Smooth muscle cell (in vitro differentiated cells): ENCODE results near the gene LBHD1. TPM values are rescaled to one million over a fixed set of nuclear protein-coding genes. Genes with fewer than 3 reads are reported as not detected.
"Not testable (repeated sequence)": the region's sequence is repeated elsewhere in the genome, so short reads cannot be mapped to it uniquely, and the experiment has no call there.

Source experiments
- DNase-seq: peaks from one replicate; lab custom pipeline; 2025; ENCODE audit not compliant: unreplicated experiment; lab: John Stamatoyannopoulos, UW
- H2AFZ ChIP-seq: fragments of 200-600 bp; sonication (generic); 2 replicates; pipeline ENCODE4 v1.6.0; 2016; ENCODE audit warnings: antibody characterized with exemption, low read depth, mild to moderate bottlenecking
- H3F3A ChIP-seq: fragments of 200-600 bp; sonication (generic); 2 replicates; pipeline ENCODE4 v1.6.0; 2017; ENCODE audit warnings: antibody characterized with exemption, low read depth
- H3K27ac ChIP-seq: fragments of 200-600 bp; sonication (generic); 2 replicates; pipeline ENCODE4 v1.5.1; 2016; ENCODE audit warnings: low read depth, mild to moderate bottlenecking
- H3K27me3 ChIP-seq: fragments of 200-600 bp; sonication (generic); 2 replicates; pipeline ENCODE4 v1.6.1; 2016; ENCODE audit warnings: low read depth, mild to moderate bottlenecking
- H3K36me3 ChIP-seq: fragments of 200-600 bp; sonication (generic); 2 replicates; pipeline ENCODE4 v1.5.1; 2016; ENCODE audit warnings: low read depth
- H3K4me1 ChIP-seq: fragments of 200-600 bp; sonication (generic); 2 replicates; pipeline ENCODE4 v1.5.1; 2016; ENCODE audit warnings: low read depth
- H3K4me2 ChIP-seq: fragments of 200-600 bp; sonication (generic); 2 replicates; pipeline ENCODE4 v1.6.0; 2016; ENCODE audit warnings: mild to moderate bottlenecking
- H3K4me3 ChIP-seq: fragments of 200-600 bp; sonication (generic); 2 replicates; pipeline ENCODE4 v1.5.1; 2016; ENCODE audit warnings: mild to moderate bottlenecking
- H3K79me2 ChIP-seq: fragments of 200-600 bp; sonication (generic); 2 replicates; pipeline ENCODE4 v1.6.0; 2016; ENCODE audit warnings: low read depth, mild to moderate bottlenecking
- H3K9ac ChIP-seq: fragments of 200-600 bp; sonication (generic); 2 replicates; pipeline ENCODE4 v1.6.0; 2016; ENCODE audit warnings: low read depth
- H3K9me3 ChIP-seq: fragments of 200-600 bp; sonication (generic); replicated peaks from 2 replicates; pipeline ENCODE4 v1.5.1; 2016; ENCODE audit warnings: low read depth
- H4K20me1 ChIP-seq: fragments of 200-600 bp; sonication (generic); 2 replicates; pipeline ENCODE4 v1.6.0; 2016; ENCODE audit warnings: low read depth
- CTCF ChIP-seq: fragments of 200-600 bp; sonication (generic); IDR thresholded peaks from 2 replicates; pipeline ENCODE4 v1.5.1; 2017; ENCODE audit warnings: borderline replicate concordance, mild to moderate bottlenecking, antibody characterized with exemption; ENCODE audit not compliant: insufficient read depth, poor library complexity, severe bottlenecking
- WGBS: methylation state at CpG from one replicate; pipeline ENCODE4 v1.1.7; 2016; ENCODE audit warnings: low lambda C conversion rate; 5-methylcytosine and 5-hydroxymethylcytosine counted together
- polyA plus RNA-seq: library from polyadenylated mRNA; unstranded; fragments of >200 nt; fragmentation: Nextera tagmentation; extraction: Ambion mirVana; gene quantifications from 2 replicates; pipeline ENCODE4 v1.2.1, GENCODE V29; 2016
- total RNA-seq: library from RNA; depleted of rRNA; stranded (reverse); fragments of >200 nt; gene quantifications from 2 replicates; pipeline ENCODE4 v1.2.3, GENCODE V29; 2014

Gene LBHD1
- total and polyA plus RNA-seq, 2 experiments from 2014 or later = 3.9 to 5.6 TPM

GRCh38 chr11:62621567-62622470 lies 50.2 kb downstream of the LBHD1 start, which contains the start of gene B3GAT3:
Gene B3GAT3, minus strand, starts transcription at chr11:62621986. Its CDS starts 39 bp downstream, at chr11:62621947.
- Histone ChIP-seq H3K9me3 (no peaks in the 10 kb centered on the region), H3K79me2 (peaks cover 13% of the 10 kb centered on the region), H3K4me2 (peak within 1 kb of the TSS; percentile 97), H3K36me3 (no peaks in the 10 kb centered on the region), H3F3A (peaks cover 29% of the 10 kb centered on the region), H3K27ac (peak within 1 kb of the TSS; percentile 92), H3K9ac (peak within 1 kb of the TSS; percentile 54), H3K4me3 (peak within 1 kb of the TSS; percentile 57), H3K4me1 (peaks cover 10% of the 10 kb centered on the region), H2AFZ (no peak within 1 kb of the TSS), H3K27me3 (no peaks in the 10 kb centered on the region), H4K20me1 (no peaks in the 10 kb centered on the region)
- no peak for TF ChIP-seq CTCF
- 2% methylated on average over 42 of the region's 77 CpGs for WGBS
- DNase-seq = peak; percentile 93

- Histone ChIP-seq H3K9me3 (no peaks in the 10 kb centered on the region), H3K4me2 (peak overlapping the region; percentile 97), H3K4me1 (peaks cover 10% of the 10 kb centered on the region), H3K79me2 (peaks cover 13% of the 10 kb centered on the region), H3K36me3 (no peaks in the 10 kb centered on the region), H3F3A (peaks cover 29% of the 10 kb centered on the region), H3K27me3 (no peaks in the 10 kb centered on the region), H3K9ac (peak overlapping the region; percentile 43), H3K4me3 (peak overlapping the region; percentile 57), H3K27ac (peak overlapping the region; percentile 92), H4K20me1 (no peaks in the 10 kb centered on the region), H2AFZ (no peak overlapping the region)
- 43% methylated on average over 8 of the region's 8 CpGs for WGBS
- no peak for DNase-seq
- no peak for TF ChIP-seq CTCF
Measured at GRCh38 chr11:62621027-62621566, 51.0 kb downstream of the LBHD1 start.

- H3K36me3 ChIP-seq, H3K9me3 ChIP-seq: not testable (repeated sequence)
- 97% methylated on average over 14 of the region's 14 CpGs for WGBS
Measured at GRCh38 chr11:62616957-62617356, 55.1 kb downstream of the LBHD1 start.

GRCh38 chr11:62615521-62615920 lies 56.5 kb downstream of the LBHD1 start:
- no peak overlapping the region for H3K4me3 ChIP-seq
- DNase-seq = no peak
- H3K9me3 ChIP-seq = no peaks in the 10 kb centered on the region
- no peak overlapping the region for H3K4me2 ChIP-seq
- H3K36me3 ChIP-seq = no peaks in the 10 kb centered on the region
- peaks cover 15% of the 10 kb centered on the region for H3K79me2 ChIP-seq
- 95% methylated on average over 7 of the region's 7 CpGs for WGBS
- no peaks in the 10 kb centered on the region for H3K27me3 ChIP-seq
- no peak for TF ChIP-seq CTCF
- peaks cover 13% of the 10 kb centered on the region for H3F3A ChIP-seq
- H2AFZ ChIP-seq = no peak overlapping the region
- no peaks in the 10 kb centered on the region for H4K20me1 ChIP-seq
- no peak overlapping the region for H3K9ac ChIP-seq
- H3K4me1 ChIP-seq = peaks cover 13% of the 10 kb centered on the region
- no peak overlapping the region for H3K27ac ChIP-seq

More at GRCh38 chr11:62616957-62617356, 55.1 kb downstream of the LBHD1 start:
- not testable (repeated sequence) for H4K20me1 ChIP-seq, H3K27me3 ChIP-seq, H3K4me3 ChIP-seq, H3K4me1 ChIP-seq, DNase-seq, H2AFZ ChIP-seq, H3K27ac ChIP-seq, H3K4me2 ChIP-seq, H3K9ac ChIP-seq
- Histone ChIP-seq H3F3A (peaks cover 23% of the 10 kb centered on the region), H3K79me2 (peaks cover 13% of the 10 kb centered on the region)
